Left lobe of liver (tissue), 2 donors: Measurements from ENCODE around the gene KCNH2. TPM values are rescaled to one million over a fixed set of nuclear protein-coding genes. Genes with fewer than 3 reads are reported as not detected.
A peak's percentile ranks its signal among the peaks of the same experiment; 100 is the strongest.

Experiments used
- ATAC-seq: fragments of 200-7000 bp; cut with Tn5 transposase; one replicate; pipeline ENCODE4 v1.9.1; 2020; ENCODE audit warnings: mild to moderate bottlenecking, moderate library complexity
- DNase-seq: peaks from one replicate; pipeline ENCODE4 v3.0.0-alpha.2; 2020; ENCODE audit warnings: low spot score
- total RNA-seq: library from RNA; stranded (reverse); gene quantifications from one replicate; pipeline ENCODE4 v1.2.1, GENCODE V29; 2021
- donor health status: DM: no; HTN: no; CAD: no; lungs with moderate emphysema.
- donor health status: DM: no; HTN: yes; CAD: no.

The KCNH2 gene
- total RNA-seq, 1 donor from 2014 or later = 0.28 TPM

GRCh38 chr7:150996376-150997074 is 18.4 kb upstream of the KCNH2 start:
- ATAC-seq (peak; percentile 11), DNase-seq (no peak)

- ATAC-seq (no peak), DNase-seq (no peak)
Measured at GRCh38 chr7:150994838-150995510, 16.9 kb upstream of the KCNH2 start.

- ATAC-seq (peak; percentile 64), DNase-seq (no peak)
Measured at GRCh38 chr7:150994141-150994837, 16.2 kb upstream of the KCNH2 start.

- ATAC-seq (peak; percentile 50), DNase-seq (no peak)
Measured at GRCh38 chr7:150993511-150993910, 15.4 kb upstream of the KCNH2 start.

- ATAC-seq (peak; percentile 58), DNase-seq (no peak)
Measured at GRCh38 chr7:150992833-150993302, 14.7 kb upstream of the KCNH2 start.

- DNase-seq (no peak), ATAC-seq (no peak)
Measured at GRCh38 chr7:150992051-150992640, 14.0 kb upstream of the KCNH2 start.

GRCh38 chr7:150990416-150991186 is 12.5 kb upstream of the KCNH2 start, which contains the start of gene NOS3:
NOS3 (plus strand) TSS chr7:150991017; CDS start chr7:150993804, 2,787 bp downstream.
- ATAC-seq (no peak), DNase-seq (no peak)

- DNase-seq (no peak), ATAC-seq (no peak)
Measured at GRCh38 chr7:150989456-150989855, 11.3 kb upstream of the KCNH2 start.

GRCh38 chr7:150988230-150989226 is 10.4 kb upstream of the KCNH2 start:
- DNase-seq = no peak
- peak; percentile 69 for ATAC-seq

GRCh38 chr7:150986556-150986955 is 8.4 kb upstream of the KCNH2 start:
- no peak for ATAC-seq
- DNase-seq = no peak

GRCh38 chr7:150986099-150986512 is 8.0 kb upstream of the KCNH2 start:
- peak; percentile 71 for ATAC-seq
- DNase-seq = no peak

- no peak for DNase-seq
- ATAC-seq = peak; percentile 51
Measured at GRCh38 chr7:150983893-150984368, 5.8 kb upstream of the KCNH2 start.

GRCh38 chr7:150982351-150982750 is 4.2 kb upstream of the KCNH2 start:
- no peak for ATAC-seq
- no peak for DNase-seq

GRCh38 chr7:150981644-150982043 is 3.5 kb upstream of the KCNH2 start:
- no peak for DNase-seq
- ATAC-seq = no peak

- no peak for DNase-seq
Measured at GRCh38 chr7:150980663-150981062, 2.5 kb upstream of the KCNH2 start.

GRCh38 chr7:150979713-150980390 is 1.7 kb upstream of the KCNH2 start:
- DNase-seq = no peak
- no peak for ATAC-seq

More at GRCh38 chr7:150980663-150981062, 2.5 kb upstream of the KCNH2 start:
- no peak for ATAC-seq

GRCh38 chr7:150977382-150978125 is 567 bp downstream of the KCNH2 start:
- ATAC-seq = no peak
- no peak for DNase-seq
